Measurements from ENCODE around the gene MSRB3. TPM values are rescaled to one million over a fixed set of nuclear protein-coding genes. Genes with fewer than 3 reads are reported as not detected.

MSRB3 gene
- total and polyA plus RNA-seq, 10 of the 15 experiments (the other 5 are each of a cell fraction or from before 2014, with no cell fraction given), result 0.07 to 2.7 (median 1.3) TPM

GRCh38 chr12:65238609-65239008, 39.9 kb upstream of the MSRB3 start:
- H3K4me2 ChIP-seq (ENCODE audit: control insufficient read depth, insufficient read depth), result no peak overlapping the region
- no TSS peak for BruUV-seq (replicated peaks)
- no peak for TF ChIP-seq CHD4 (IDR thresholded peaks at IDR 0.05)
- TF ChIP-seq TCF7 (IDR thresholded peaks at IDR 0.05; ENCODE audit: borderline replicate concordance), result no peak
- TF ChIP-seq IRF4 (IDR thresholded peaks at IDR 0.05; ENCODE audit: low read depth, low read length), result no peak
- TF ChIP-seq NR2F1 (conservative IDR thresholded peaks at IDR 0.05), result no peak
- TF ChIP-seq USF1 (IDR thresholded peaks at IDR 0.05; ENCODE audit: borderline replicate concordance, extremely low read length, insufficient read depth, low read depth, low read length), result no peak
- no peak for TF ChIP-seq MTA2 (IDR thresholded peaks at IDR 0.05; ENCODE audit: low read depth)
- TF ChIP-seq ZNF384 (IDR thresholded peaks at IDR 0.05; ENCODE audit: borderline replicate concordance, low read depth, low read length), result no peak
- TF ChIP-seq EZH2 (IDR thresholded peaks at IDR 0.05; ENCODE audit: borderline replicate concordance, control insufficient read depth, low read depth, low read length), result no peak
- TF ChIP-seq EP300 (IDR thresholded peaks at IDR 0.05; ENCODE audit: borderline replicate concordance in 1 of 2, control insufficient read depth in 1 of 2, low read depth in 2 of 2, low read length in 2 of 2), result no peak
- TF ChIP-seq MAX (IDR thresholded peaks at IDR 0.05; ENCODE audit: low read depth, low read length), result no peak
- FAIRE-seq (no peak), DNase-seq (ENCODE audit: low read depth, low spot score) (no peak), ATAC-seq (no peak)
- WGBS (ENCODE audit: insufficient coverage, insufficient replicate concordance, low lambda C conversion rate, missing lambda C conversion rate), result 100% methylated on average over 3 of the region's 3 CpGs
- H4K20me1 ChIP-seq (ENCODE audit: control insufficient read depth, insufficient read depth), result no peaks in the 10 kb centered on the region
- CTCF ChIA-PET, result interaction anchor here (1.0 to 1.3 kb wide), 3 partner anchors 9 to 437 kb away, joined by 3 read pairs; partner anchors contain the start of gene TBC1D30
- RAD21 ChIA-PET (ENCODE audit: unreplicated experiment), result interaction anchor here (0.8 kb wide), 2 partner anchors 96 to 348 kb away, joined by 3 read pairs; no protein-coding TSS in a partner anchor
- H3K36me3 ChIP-seq (ENCODE audit: control insufficient read depth in 2 of 2, insufficient read depth in 2 of 2, low read length in 1 of 2), result peaks cover 0 to 5% of the 10 kb centered on the region in 2 experiments; a peak in 2 of 4 replicates
- no peak overlapping the region for H3K4me3 ChIP-seq
- intact Hi-C loops (cut with micrococcal nuclease; ENCODE audit: unreplicated experiment) (no loop called here), in situ Hi-C loops (cut with MboI) (loop anchor here (10.0 kb wide), 1 partner anchor 444 kb away; no protein-coding TSS in a partner anchor)
- H3K27me3 ChIP-seq (replicated peaks in 1 of 2; ENCODE audit: control insufficient read depth in 2 of 2, insufficient read depth in 2 of 2, low read length in 1 of 2), result no peaks in the 10 kb centered on the region
- no peak overlapping the region for H2AFZ ChIP-seq (ENCODE audit: control insufficient read depth, low read depth, low read length)
- SMC1A ChIA-PET (ENCODE audit: uncharacterized antibody, unreplicated experiment), result interaction anchor here (0.6 to 1.6 kb wide), 5 partner anchors 34 to 339 kb away, joined by 3 read pairs; no protein-coding TSS in a partner anchor
- no peaks in the 10 kb centered on the region for H3K4me1 ChIP-seq (ENCODE audit: control insufficient read depth, insufficient read depth, low read length)
- H3K9me3 ChIP-seq (replicated peaks; ENCODE audit: control insufficient read depth, insufficient read depth, low read length), result no peaks in the 10 kb centered on the region
- H3K27ac ChIP-seq (ENCODE audit: control insufficient read depth, insufficient read depth), result no peak overlapping the region
- no peak overlapping the region for H3K9ac ChIP-seq (ENCODE audit: control insufficient read depth, insufficient read depth, low read length)
- POLR2A ChIA-PET, result no interaction called here
- H3K79me2 ChIP-seq (ENCODE audit: control insufficient read depth, insufficient read depth, low read length), result no peaks in the 10 kb centered on the region

Data from GM12878 (cell line).